HEK293 (cell line): ENCODE measurements around the gene ST6GALNAC6.
A peak's percentile ranks its signal among the peaks of the same experiment; 100 is the strongest.

Source experiments
- GFI1B ChIP-seq: fragments of 450-650 bp; formaldehyde crosslinking; IDR thresholded peaks from 2 replicates; pipeline ENCODE4 v1.5.1; 2016; ENCODE audit warnings: missing biosample characterization, missing genetic modification characterization
- HIC1 ChIP-seq: fragments of 450-650 bp; formaldehyde crosslinking; IDR thresholded peaks from 2 replicates; pipeline ENCODE4 v1.5.1; 2016; ENCODE audit warnings: missing biosample characterization, missing genetic modification characterization
- HOXC10 ChIP-seq: sonication (generic); formaldehyde crosslinking; IDR thresholded peaks from 2 replicates; pipeline ENCODE4 v1.8.1; 2023; ENCODE audit warnings: mild to moderate bottlenecking, missing genetic modification reagents
- MEIS1 ChIP-seq: sonication (generic); formaldehyde crosslinking; IDR thresholded peaks from 2 replicates; pipeline ENCODE4 v1.8.1; 2022; ENCODE audit warnings: missing genetic modification reagents, mild to moderate bottlenecking, borderline replicate concordance
- PRDM1 ChIP-seq: fragments of 450-650 bp; formaldehyde crosslinking; IDR thresholded peaks from 2 replicates; pipeline ENCODE4; 2016; ENCODE audit warnings: missing biosample characterization, missing genetic modification characterization
- RBAK ChIP-seq: fragments of 450-650 bp; formaldehyde crosslinking; IDR thresholded peaks from 2 replicates; pipeline ENCODE4 v1.5.1; 2016; ENCODE audit warnings: missing biosample characterization, missing genetic modification characterization
- SCRT1 ChIP-seq: fragments of 450-650 bp; formaldehyde crosslinking; IDR thresholded peaks from 2 replicates; pipeline ENCODE4 v1.5.1; 2016; ENCODE audit warnings: missing biosample characterization, missing genetic modification characterization, borderline replicate concordance
- ZBTB7A ChIP-seq: fragments of 450-650 bp; formaldehyde crosslinking; IDR thresholded peaks from 2 replicates; pipeline ENCODE4 v1.5.1; 2016; ENCODE audit warnings: low read depth, missing biosample characterization, missing genetic modification characterization
- ZNF114 ChIP-seq: fragments of 450-650 bp; formaldehyde crosslinking; IDR thresholded peaks from 2 replicates; pipeline ENCODE4 v1.5.0; 2017; ENCODE audit warnings: missing biosample characterization, missing genetic modification characterization
- ZNF121 ChIP-seq: fragments of 450-650 bp; formaldehyde crosslinking; IDR thresholded peaks from 2 replicates; pipeline ENCODE4 v1.5.1; 2016; ENCODE audit warnings: missing biosample characterization, missing genetic modification characterization
- ZNF138 ChIP-seq: fragments of 450-650 bp; formaldehyde crosslinking; IDR thresholded peaks from 2 replicates; pipeline ENCODE4 v1.5.1; 2016; ENCODE audit warnings: missing biosample characterization, missing genetic modification characterization, borderline replicate concordance
- ZNF157 ChIP-seq: fragments of 450-650 bp; formaldehyde crosslinking; IDR thresholded peaks from 2 replicates; pipeline ENCODE4 v1.5.1; 2016; ENCODE audit warnings: missing biosample characterization, missing genetic modification characterization
- ZNF23 ChIP-seq: fragments of 450-650 bp; formaldehyde crosslinking; IDR thresholded peaks from 2 replicates; pipeline ENCODE4 v1.5.1; 2016; ENCODE audit warnings: missing biosample characterization, missing genetic modification characterization, borderline replicate concordance
- ZNF239 ChIP-seq: fragments of 450-650 bp; formaldehyde crosslinking; IDR thresholded peaks from 2 replicates; pipeline ENCODE4 v1.5.1; 2016; ENCODE audit warnings: missing biosample characterization, missing genetic modification characterization
- ZNF248 ChIP-seq: fragments of 450-650 bp; formaldehyde crosslinking; IDR thresholded peaks from 2 replicates; pipeline ENCODE4 v1.5.1; 2017; ENCODE audit warnings: missing biosample characterization, missing genetic modification characterization
- ZNF266 ChIP-seq: fragments of 450-650 bp; formaldehyde crosslinking; IDR thresholded peaks from 2 replicates; pipeline ENCODE4 v1.5.1; 2016; ENCODE audit warnings: missing biosample characterization, missing genetic modification characterization, low read depth
- ZNF404 ChIP-seq: fragments of 450-650 bp; formaldehyde crosslinking; IDR thresholded peaks from 2 replicates; pipeline ENCODE4 v1.5.1; 2017; ENCODE audit warnings: missing biosample characterization, missing genetic modification characterization
- ZNF623 ChIP-seq: fragments of 450-650 bp; formaldehyde crosslinking; IDR thresholded peaks from 2 replicates; pipeline ENCODE4 v1.5.1; 2016; ENCODE audit warnings: missing biosample characterization, missing genetic modification characterization
- ZNF747 ChIP-seq: fragments of 450-650 bp; formaldehyde crosslinking; IDR thresholded peaks from 2 replicates; pipeline ENCODE4 v1.5.1; 2016; ENCODE audit warnings: missing biosample characterization, missing genetic modification characterization
- ZXDB ChIP-seq: fragments of 450-650 bp; formaldehyde crosslinking; IDR thresholded peaks from 2 replicates; pipeline ENCODE4 v1.5.1; 2016; ENCODE audit warnings: missing biosample characterization, missing genetic modification characterization
- TF ChIP-seq, protein P1 (sequence below): fragments of 450-650 bp; formaldehyde crosslinking; IDR thresholded peaks from 2 replicates; pipeline ENCODE4 v1.5.1; 2016; ENCODE audit warnings: missing biosample characterization, missing genetic modification characterization
- TF ChIP-seq, protein P2 (sequence below): fragments of 450-650 bp; formaldehyde crosslinking; IDR thresholded peaks from 2 replicates; pipeline ENCODE4 v1.5.1; 2016; ENCODE audit warnings: missing biosample characterization, missing genetic modification characterization
- TF ChIP-seq, protein P3 (sequence below): fragments of 450-650 bp; formaldehyde crosslinking; IDR thresholded peaks from 2 replicates; pipeline ENCODE4 v1.5.1; 2016; ENCODE audit warnings: missing biosample characterization, missing genetic modification characterization, borderline replicate concordance
- TF ChIP-seq, protein P4 (sequence below): fragments of 450-650 bp; formaldehyde crosslinking; optimal IDR thresholded peaks from 2 replicates; pipeline ENCODE3; 2016; ENCODE audit warnings: missing biosample characterization, mild to moderate bottlenecking, missing genetic modification characterization
- TF ChIP-seq, protein P5 (sequence below): fragments of 450-650 bp; formaldehyde crosslinking; IDR thresholded peaks from 2 replicates; pipeline ENCODE4 v1.5.1; 2017; ENCODE audit warnings: missing biosample characterization, missing genetic modification characterization

Gene ST6GALNAC6

DNA sequence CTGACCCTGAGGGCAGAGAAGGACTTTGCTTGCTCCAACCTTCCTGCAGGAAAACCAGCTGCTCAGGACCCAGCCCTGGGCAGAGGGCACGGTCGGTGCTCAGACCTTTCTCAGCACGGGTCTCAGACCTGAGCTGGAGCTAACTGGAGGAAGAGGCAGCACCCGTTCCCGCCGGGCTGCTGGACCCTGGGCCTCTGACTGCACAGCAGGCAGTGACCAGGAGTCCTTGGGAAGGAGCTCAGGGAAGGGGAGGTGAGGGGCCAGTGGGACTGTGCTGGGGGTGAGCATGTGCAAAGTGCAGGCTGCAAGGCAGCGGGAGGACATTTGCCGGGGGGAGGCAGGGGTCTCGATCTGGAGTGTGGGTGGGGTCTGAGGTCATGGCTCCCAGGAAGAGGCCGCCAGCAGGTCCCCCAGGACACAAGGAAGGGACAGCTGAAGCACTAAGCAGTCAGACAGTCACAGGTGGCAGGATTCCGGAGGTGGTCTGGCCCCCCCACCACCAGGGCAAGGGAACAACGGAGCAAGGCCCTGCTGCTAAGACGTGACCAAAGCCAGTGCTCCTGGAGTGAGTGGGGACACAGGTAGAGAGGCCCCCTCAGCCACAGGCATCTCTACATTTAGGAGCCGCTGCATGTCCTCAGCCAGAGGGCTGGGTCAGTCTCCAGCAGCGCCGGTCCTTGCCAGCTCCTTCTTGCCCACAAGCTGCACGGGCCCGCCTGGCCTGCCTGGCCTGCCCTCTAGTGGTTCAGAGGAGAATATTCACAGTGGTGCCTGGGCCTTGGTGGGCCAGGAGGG, 43.0 kb upstream of the ST6GALNAC6 start (continued):
- TF ChIP-seq, protein P1, sequence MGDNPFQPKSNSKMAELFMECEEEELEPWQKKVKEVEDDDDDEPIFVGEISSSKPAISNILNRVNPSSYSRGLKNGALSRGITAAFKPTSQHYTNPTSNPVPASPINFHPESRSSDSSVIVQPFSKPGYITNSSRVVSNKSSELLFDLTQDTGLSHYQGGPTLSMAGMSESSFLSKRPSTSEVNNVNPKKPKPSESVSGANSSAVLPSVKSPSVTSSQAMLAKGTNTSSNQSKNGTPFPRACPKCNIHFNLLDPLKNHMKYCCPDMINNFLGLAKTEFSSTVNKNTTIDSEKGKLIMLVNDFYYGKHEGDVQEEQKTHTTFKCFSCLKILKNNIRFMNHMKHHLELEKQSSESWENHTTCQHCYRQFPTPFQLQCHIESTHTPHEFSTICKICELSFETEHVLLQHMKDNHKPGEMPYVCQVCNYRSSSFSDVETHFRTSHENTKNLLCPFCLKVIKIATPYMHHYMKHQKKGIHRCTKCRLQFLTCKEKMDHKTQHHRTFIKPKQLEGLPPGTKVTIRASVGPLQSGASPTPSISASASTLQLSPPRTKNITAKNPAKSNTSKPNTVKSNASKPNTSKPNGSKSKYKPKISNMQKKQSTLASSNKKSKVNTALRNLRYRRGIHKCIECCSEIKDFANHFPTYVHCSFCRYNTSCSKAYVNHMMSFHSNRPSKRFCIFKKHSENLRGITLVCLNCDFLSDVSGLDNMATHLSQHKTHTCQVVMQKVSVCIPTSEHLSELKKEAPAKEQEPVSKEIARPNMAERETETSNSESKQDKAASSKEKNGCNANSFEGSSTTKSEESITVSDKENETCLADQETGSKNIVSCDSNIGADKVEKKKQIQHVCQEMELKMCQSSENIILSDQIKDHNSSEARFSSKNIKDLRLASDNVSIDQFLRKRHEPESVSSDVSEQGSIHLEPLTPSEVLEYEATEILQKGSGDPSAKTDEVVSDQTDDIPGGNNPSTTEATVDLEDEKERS (tag by site-specific recombination) = no peak
- TF ChIP-seq MEIS1 (CRISPR knock-in tag) (no peak), ZNF23 (tag by site-specific recombination) (no peak), PRDM1 (no peak), GFI1B (tag by site-specific recombination) (no peak), HIC1 (peak; percentile 40; the same call in 1 of the 2 replicates), RBAK (tag by site-specific recombination) (no peak), ZNF138 (tag by site-specific recombination) (no peak), ZNF239 (no peak), ZXDB (tag by site-specific recombination) (no peak), ZNF623 (tag by site-specific recombination) (no peak), ZNF121 (peak; percentile 17; the same call in 1 of the 2 replicates), SCRT1 (tag by site-specific recombination) (no peak; the same call in 1 of the 2 replicates), ZNF404 (tag by site-specific recombination) (no peak), ZNF747 (tag by site-specific recombination) (no peak), ZNF266 (tag by site-specific recombination) (no peak), ZBTB7A (no peak), ZNF248 (tag by site-specific recombination) (no peak), HOXC10 (no peak), ZNF114 (tag by site-specific recombination) (no peak), ZNF157 (tag by site-specific recombination) (no peak)
- TF ChIP-seq, protein P2, sequence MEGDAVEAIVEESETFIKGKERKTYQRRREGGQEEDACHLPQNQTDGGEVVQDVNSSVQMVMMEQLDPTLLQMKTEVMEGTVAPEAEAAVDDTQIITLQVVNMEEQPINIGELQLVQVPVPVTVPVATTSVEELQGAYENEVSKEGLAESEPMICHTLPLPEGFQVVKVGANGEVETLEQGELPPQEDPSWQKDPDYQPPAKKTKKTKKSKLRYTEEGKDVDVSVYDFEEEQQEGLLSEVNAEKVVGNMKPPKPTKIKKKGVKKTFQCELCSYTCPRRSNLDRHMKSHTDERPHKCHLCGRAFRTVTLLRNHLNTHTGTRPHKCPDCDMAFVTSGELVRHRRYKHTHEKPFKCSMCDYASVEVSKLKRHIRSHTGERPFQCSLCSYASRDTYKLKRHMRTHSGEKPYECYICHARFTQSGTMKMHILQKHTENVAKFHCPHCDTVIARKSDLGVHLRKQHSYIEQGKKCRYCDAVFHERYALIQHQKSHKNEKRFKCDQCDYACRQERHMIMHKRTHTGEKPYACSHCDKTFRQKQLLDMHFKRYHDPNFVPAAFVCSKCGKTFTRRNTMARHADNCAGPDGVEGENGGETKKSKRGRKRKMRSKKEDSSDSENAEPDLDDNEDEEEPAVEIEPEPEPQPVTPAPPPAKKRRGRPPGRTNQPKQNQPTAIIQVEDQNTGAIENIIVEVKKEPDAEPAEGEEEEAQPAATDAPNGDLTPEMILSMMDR = peak; percentile 91
- TF ChIP-seq, protein P3, sequence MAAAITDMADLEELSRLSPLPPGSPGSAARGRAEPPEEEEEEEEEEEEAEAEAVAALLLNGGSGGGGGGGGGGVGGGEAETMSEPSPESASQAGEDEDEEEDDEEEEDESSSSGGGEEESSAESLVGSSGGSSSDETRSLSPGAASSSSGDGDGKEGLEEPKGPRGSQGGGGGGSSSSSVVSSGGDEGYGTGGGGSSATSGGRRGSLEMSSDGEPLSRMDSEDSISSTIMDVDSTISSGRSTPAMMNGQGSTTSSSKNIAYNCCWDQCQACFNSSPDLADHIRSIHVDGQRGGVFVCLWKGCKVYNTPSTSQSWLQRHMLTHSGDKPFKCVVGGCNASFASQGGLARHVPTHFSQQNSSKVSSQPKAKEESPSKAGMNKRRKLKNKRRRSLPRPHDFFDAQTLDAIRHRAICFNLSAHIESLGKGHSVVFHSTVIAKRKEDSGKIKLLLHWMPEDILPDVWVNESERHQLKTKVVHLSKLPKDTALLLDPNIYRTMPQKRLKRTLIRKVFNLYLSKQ (tag by site-specific recombination) = no peak
- TF ChIP-seq, protein P4, sequence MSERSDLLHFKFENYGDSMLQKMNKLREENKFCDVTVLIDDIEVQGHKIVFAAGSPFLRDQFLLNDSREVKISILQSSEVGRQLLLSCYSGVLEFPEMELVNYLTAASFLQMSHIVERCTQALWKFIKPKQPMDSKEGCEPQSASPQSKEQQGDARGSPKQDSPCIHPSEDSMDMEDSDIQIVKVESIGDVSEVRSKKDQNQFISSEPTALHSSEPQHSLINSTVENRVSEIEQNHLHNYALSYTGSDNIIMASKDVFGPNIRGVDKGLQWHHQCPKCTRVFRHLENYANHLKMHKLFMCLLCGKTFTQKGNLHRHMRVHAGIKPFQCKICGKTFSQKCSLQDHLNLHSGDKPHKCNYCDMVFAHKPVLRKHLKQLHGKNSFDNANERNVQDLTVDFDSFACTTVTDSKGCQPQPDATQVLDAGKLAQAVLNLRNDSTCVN (tag by site-specific recombination) = no peak
- TF ChIP-seq, protein P5, sequence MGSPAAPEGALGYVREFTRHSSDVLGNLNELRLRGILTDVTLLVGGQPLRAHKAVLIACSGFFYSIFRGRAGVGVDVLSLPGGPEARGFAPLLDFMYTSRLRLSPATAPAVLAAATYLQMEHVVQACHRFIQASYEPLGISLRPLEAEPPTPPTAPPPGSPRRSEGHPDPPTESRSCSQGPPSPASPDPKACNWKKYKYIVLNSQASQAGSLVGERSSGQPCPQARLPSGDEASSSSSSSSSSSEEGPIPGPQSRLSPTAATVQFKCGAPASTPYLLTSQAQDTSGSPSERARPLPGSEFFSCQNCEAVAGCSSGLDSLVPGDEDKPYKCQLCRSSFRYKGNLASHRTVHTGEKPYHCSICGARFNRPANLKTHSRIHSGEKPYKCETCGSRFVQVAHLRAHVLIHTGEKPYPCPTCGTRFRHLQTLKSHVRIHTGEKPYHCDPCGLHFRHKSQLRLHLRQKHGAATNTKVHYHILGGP = no peak
